ENCODE data around the gene MARK1. TPM values are rescaled to one million over a fixed set of nuclear protein-coding genes. Genes with fewer than 3 reads are reported as not detected.

MARK1 gene
- total and polyA plus RNA-seq, 2 of the 13 experiments (the other 11 are each of a cell fraction or from before 2014, with no cell fraction given), result not detected

DNA sequence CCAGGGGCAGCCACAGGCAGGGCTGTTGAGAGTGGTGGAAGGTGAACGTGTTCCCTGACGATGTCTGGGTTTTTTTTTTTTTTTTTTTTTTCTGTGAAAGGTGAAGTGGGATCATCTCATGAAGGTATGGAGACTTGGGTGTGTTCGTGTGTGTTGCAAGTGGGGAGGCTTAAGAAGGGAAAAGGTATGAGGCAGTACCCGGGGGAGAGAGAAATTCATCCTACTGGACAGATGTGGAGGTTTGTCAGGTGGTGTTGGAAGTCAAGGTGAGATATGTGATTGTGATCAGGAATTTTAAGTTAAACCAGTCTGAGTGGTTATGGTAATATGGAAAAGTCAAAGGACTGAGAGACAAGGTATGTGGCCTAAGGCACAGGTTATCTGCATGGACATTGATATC lies 167.5 kb downstream of the MARK1 start:
- FAIRE-seq (no peak), ATAC-seq (no peak), DNase-seq (ENCODE audit: low spot score) (no peak)
- intact Hi-C loops (cut with micrococcal nuclease; ENCODE audit: unreplicated experiment), result no loop called here
- ChIA-PET POLR2A (no interaction called here), CTCF (ENCODE audit: low intra/inter-chr PET ratio, low total read pairs) (no interaction called here)
- Histone ChIP-seq H3K27me3 (ENCODE audit: control insufficient read depth in 1 of 2, insufficient read depth in 2 of 2, low read length in 2 of 2) (no peaks in the 10 kb centered on the region; a peak in 2 of 5 replicates), H3K4me1 (ENCODE audit: insufficient read depth, low read length) (peaks cover 68% of the 10 kb centered on the region), H4K20me1 (ENCODE audit: insufficient read depth, low read length) (peaks cover 4% of the 10 kb centered on the region; the same call in 1 of the 2 replicates), H3K9me3 (ENCODE audit: low read length) (no peaks in the 10 kb centered on the region), H3K79me2 (ENCODE audit: insufficient read depth, low read length) (peaks cover 39% of the 10 kb centered on the region), H3K27ac (ENCODE audit: extremely low read length, insufficient read depth, low read length) (no peak overlapping the region), H3K9ac (ENCODE audit: insufficient read depth, low read depth, low read length) (no peak overlapping the region), H3K4me2 (ENCODE audit: low read depth, low read length) (no peak overlapping the region), H3K4me3 (replicated peaks in 1 of 3; ENCODE audit: insufficient read depth in 1 of 3, low read depth in 2 of 3, low read length in 3 of 3) (no peak overlapping the region), H2AFZ (ENCODE audit: low read length) (no peak overlapping the region), H3K36me3 (replicated peaks in 1 of 2; ENCODE audit: control insufficient read depth in 1 of 2, insufficient read depth in 2 of 2, low read length in 2 of 2) (peaks cover 7 to 14% of the 10 kb centered on the region in 2 experiments)
- BruUV-seq (replicated peaks), result no TSS peak
- in situ Hi-C loops (cut with HindIII; ENCODE audit: extremely low pct_ligation_motif_present, low pct_unique_long_range_greater_than_20kb), result loop anchor here (5.0 kb wide), 1 partner anchor 37 kb away; no protein-coding TSS in a partner anchor
- no peak for TF ChIP-seq HMGA1 (CRISPR knock-in tag; conservative IDR thresholded peaks at IDR 0.05)
- TF ChIP-seq ZNF431 (CRISPR knock-in tag; IDR thresholded peaks at IDR 0.05; ENCODE audit: borderline replicate concordance, low read depth), result no peak
- no peak for TF ChIP-seq SMYD3 (CRISPR knock-in tag; IDR thresholded peaks at IDR 0.05)
- no peak for TF ChIP-seq HOXD1 (CRISPR knock-in tag; IDR thresholded peaks at IDR 0.05)
- no peak for TF ChIP-seq MBNL3 (CRISPR knock-in tag; conservative IDR thresholded peaks at IDR 0.05)
- no peak for TF ChIP-seq JUN (CRISPR knock-in tag; IDR thresholded peaks at IDR 0.05)
- no peak for TF ChIP-seq GATA4 (IDR thresholded peaks at IDR 0.05; ENCODE audit: borderline replicate concordance, low read depth)
- TF ChIP-seq SMARCC2 (IDR thresholded peaks at IDR 0.05), result no peak
- TF ChIP-seq ZKSCAN5 (CRISPR knock-in tag; IDR thresholded peaks at IDR 0.05), result no peak
- TF ChIP-seq, protein P1, sequence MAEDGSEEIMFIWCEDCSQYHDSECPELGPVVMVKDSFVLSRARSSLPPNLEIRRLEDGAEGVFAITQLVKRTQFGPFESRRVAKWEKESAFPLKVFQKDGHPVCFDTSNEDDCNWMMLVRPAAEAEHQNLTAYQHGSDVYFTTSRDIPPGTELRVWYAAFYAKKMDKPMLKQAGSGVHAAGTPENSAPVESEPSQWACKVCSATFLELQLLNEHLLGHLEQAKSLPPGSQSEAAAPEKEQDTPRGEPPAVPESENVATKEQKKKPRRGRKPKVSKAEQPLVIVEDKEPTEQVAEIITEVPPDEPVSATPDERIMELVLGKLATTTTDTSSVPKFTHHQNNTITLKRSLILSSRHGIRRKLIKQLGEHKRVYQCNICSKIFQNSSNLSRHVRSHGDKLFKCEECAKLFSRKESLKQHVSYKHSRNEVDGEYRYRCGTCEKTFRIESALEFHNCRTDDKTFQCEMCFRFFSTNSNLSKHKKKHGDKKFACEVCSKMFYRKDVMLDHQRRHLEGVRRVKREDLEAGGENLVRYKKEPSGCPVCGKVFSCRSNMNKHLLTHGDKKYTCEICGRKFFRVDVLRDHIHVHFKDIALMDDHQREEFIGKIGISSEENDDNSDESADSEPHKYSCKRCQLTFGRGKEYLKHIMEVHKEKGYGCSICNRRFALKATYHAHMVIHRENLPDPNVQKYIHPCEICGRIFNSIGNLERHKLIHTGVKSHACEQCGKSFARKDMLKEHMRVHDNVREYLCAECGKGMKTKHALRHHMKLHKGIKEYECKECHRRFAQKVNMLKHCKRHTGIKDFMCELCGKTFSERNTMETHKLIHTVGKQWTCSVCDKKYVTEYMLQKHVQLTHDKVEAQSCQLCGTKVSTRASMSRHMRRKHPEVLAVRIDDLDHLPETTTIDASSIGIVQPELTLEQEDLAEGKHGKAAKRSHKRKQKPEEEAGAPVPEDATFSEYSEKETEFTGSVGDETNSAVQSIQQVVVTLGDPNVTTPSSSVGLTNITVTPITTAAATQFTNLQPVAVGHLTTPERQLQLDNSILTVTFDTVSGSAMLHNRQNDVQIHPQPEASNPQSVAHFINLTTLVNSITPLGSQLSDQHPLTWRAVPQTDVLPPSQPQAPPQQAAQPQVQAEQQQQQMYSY (CRISPR knock-in tag; IDR thresholded peaks at IDR 0.05), result no peak
- no peak for TF ChIP-seq ZNF335 (CRISPR knock-in tag; IDR thresholded peaks at IDR 0.05)
- no peak for TF ChIP-seq EZH2 (conservative IDR thresholded peaks at IDR 0.05; ENCODE audit: low read depth, low read length)
- TF ChIP-seq NFE2L2 (IDR thresholded peaks at IDR 0.05; ENCODE audit: low read length), result no peak
- TF ChIP-seq, protein P2, sequence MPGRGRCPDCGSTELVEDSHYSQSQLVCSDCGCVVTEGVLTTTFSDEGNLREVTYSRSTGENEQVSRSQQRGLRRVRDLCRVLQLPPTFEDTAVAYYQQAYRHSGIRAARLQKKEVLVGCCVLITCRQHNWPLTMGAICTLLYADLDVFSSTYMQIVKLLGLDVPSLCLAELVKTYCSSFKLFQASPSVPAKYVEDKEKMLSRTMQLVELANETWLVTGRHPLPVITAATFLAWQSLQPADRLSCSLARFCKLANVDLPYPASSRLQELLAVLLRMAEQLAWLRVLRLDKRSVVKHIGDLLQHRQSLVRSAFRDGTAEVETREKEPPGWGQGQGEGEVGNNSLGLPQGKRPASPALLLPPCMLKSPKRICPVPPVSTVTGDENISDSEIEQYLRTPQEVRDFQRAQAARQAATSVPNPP (CRISPR knock-in tag; IDR thresholded peaks at IDR 0.05), result no peak
- TF ChIP-seq TCF7 (IDR thresholded peaks at IDR 0.05; ENCODE audit: low read depth), result no peak
- TF ChIP-seq AGO1 (IDR thresholded peaks at IDR 0.05; ENCODE audit: low read depth, low read length, poor library complexity, severe bottlenecking), result no peak
- no peak for TF ChIP-seq SMAD1 (CRISPR knock-in tag; IDR thresholded peaks at IDR 0.05; ENCODE audit: borderline replicate concordance, low read depth)
- no peak for TF ChIP-seq NFE2L1 (CRISPR knock-in tag; IDR thresholded peaks at IDR 0.05; ENCODE audit: borderline replicate concordance)
- 94% methylated on average over 4 of the region's 4 CpGs for WGBS (ENCODE audit: low lambda C conversion rate)
